GM21515 (cell line): ENCODE measurements around the gene LCTL.

Experiments used
- ATAC-seq: cut with Tn5 transposase; IDR thresholded peaks from one replicate; pipeline ENCODE4 v1.9.1; 2021; ENCODE audit not compliant: unreplicated experiment

Gene LCTL

GRCh38 chr15:66565141-66565641 is 607 bp downstream of the LCTL start:
- no peak for ATAC-seq

GRCh38 chr15:66564136-66565041 is 1.4 kb downstream of the LCTL start:
- no peak for ATAC-seq

- no peak for ATAC-seq
Measured at GRCh38 chr15:66563566-66564110, 2.2 kb downstream of the LCTL start.

GRCh38 chr15:66563126-66563525 is 2.7 kb downstream of the LCTL start:
- no peak for ATAC-seq

GRCh38 chr15:66560856-66561525 is 4.8 kb downstream of the LCTL start:
- ATAC-seq, result no peak

- no peak for ATAC-seq
Measured at GRCh38 chr15:66558271-66558670, 7.5 kb downstream of the LCTL start.

GRCh38 chr15:66555685-66556084 is 10.1 kb downstream of the LCTL start:
- no peak for ATAC-seq

GRCh38 chr15:66545255-66545654 is 20.5 kb downstream of the LCTL start:
- ATAC-seq, result no peak

- ATAC-seq, result no peak
Measured at GRCh38 chr15:66542896-66543295, 22.9 kb downstream of the LCTL start.

GRCh38 chr15:66535056-66535455 is 30.7 kb downstream of the LCTL start:
- no peak for ATAC-seq

- no peak for ATAC-seq
Measured at GRCh38 chr15:66524838-66525237, 41.0 kb downstream of the LCTL start.

- ATAC-seq, result no peak
Measured at GRCh38 chr15:66523926-66524325, 41.9 kb downstream of the LCTL start.

- ATAC-seq, result no peak
Measured at GRCh38 chr15:66515901-66516322, 49.9 kb downstream of the LCTL start.

- no peak for ATAC-seq
Measured at GRCh38 chr15:66514586-66514985, 51.2 kb downstream of the LCTL start.

- no peak for ATAC-seq
Measured at GRCh38 chr15:66508293-66508883, 57.4 kb downstream of the LCTL start.

- ATAC-seq, result no peak
Measured at GRCh38 chr15:66505818-66506217, 60.0 kb downstream of the LCTL start.

- ATAC-seq, result no peak
Measured at GRCh38 chr15:66505430-66505811, 60.4 kb downstream of the LCTL start.

GRCh38 chr15:66504563-66505429 is 61.0 kb downstream of the LCTL start, which contains the start of the genes RPL4 and ZWILCH:
RPL4 (minus strand) TSS chr15:66504855; CDS start chr15:66504790, 65 bp downstream.
ZWILCH (plus strand) TSS chr15:66505326; CDS start chr15:66505339, 13 bp downstream.
- peak; percentile 78 for ATAC-seq

- ATAC-seq, result no peak
Measured at GRCh38 chr15:66503780-66504562, 61.8 kb downstream of the LCTL start.
